ENCODE measurements around the gene SUN5. TPM values are rescaled to one million over a fixed set of nuclear protein-coding genes. Genes with fewer than 3 reads are reported as not detected.

SUN5 gene
- total and polyA plus RNA-seq, 9 donors, result not detected

DNA sequence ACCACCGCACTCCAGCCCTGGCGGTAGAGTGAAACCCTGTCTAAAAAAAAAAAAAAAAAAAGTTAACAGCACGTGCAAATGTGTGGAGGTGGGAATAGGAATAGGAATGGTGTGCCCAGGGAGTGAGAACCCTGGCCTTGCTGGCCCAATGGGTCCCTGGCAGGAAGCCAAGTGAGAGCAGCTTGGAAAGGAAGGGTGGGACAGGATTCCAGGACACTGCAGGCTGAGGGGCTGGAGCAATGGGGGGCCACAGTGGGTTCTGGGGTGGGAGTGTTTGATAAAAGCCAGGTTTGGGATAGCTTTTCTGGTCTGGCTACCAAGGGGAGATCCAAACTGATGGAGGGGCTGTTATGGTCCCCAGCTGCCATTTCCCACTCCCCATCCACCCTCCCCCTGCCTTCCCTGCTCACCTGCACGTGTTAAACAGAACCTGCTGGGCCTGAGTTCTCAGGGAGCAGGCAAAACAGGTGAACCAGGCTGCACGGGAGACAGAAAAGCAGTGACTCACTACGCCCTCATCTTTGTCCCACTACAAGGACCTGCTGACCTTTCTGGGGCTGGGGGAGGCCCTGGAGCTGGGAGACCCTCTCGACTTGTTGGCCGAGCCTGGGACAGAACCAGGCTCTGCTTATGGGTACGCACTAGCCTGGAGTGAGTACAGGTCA lies 3.3 kb downstream of the SUN5 start:
- H3K4me1 ChIP-seq (ENCODE audit: insufficient read depth), result no peaks in the 10 kb centered on the region
- WGBS, 3 donors, result 52 to 54% (median 53%) methylated on average over 9 of the region's 9 CpGs
- no peaks in the 10 kb centered on the region for H3K36me3 ChIP-seq
- TF ChIP-seq, protein P1, sequence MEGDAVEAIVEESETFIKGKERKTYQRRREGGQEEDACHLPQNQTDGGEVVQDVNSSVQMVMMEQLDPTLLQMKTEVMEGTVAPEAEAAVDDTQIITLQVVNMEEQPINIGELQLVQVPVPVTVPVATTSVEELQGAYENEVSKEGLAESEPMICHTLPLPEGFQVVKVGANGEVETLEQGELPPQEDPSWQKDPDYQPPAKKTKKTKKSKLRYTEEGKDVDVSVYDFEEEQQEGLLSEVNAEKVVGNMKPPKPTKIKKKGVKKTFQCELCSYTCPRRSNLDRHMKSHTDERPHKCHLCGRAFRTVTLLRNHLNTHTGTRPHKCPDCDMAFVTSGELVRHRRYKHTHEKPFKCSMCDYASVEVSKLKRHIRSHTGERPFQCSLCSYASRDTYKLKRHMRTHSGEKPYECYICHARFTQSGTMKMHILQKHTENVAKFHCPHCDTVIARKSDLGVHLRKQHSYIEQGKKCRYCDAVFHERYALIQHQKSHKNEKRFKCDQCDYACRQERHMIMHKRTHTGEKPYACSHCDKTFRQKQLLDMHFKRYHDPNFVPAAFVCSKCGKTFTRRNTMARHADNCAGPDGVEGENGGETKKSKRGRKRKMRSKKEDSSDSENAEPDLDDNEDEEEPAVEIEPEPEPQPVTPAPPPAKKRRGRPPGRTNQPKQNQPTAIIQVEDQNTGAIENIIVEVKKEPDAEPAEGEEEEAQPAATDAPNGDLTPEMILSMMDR (IDR thresholded peaks at IDR 0.05), result no peak
- TF ChIP-seq EP300 (IDR thresholded peaks at IDR 0.05) (no peak), POLR2A (IDR thresholded peaks at IDR 0.05) (no peak)
- no peak overlapping the region for H3K4me3 ChIP-seq
- H3K27ac ChIP-seq, result no peak overlapping the region
- H3K9me3 ChIP-seq, result no peaks in the 10 kb centered on the region
- DNase-seq, result no peak
- intact Hi-C loops (cut with DNase I), result loop anchor here in 1 of 4 donors (10.0 kb wide), 1 partner anchor 64 kb away; no protein-coding TSS in a partner anchor
- H3K27me3 ChIP-seq, result no peaks in the 10 kb centered on the region

DNA sequence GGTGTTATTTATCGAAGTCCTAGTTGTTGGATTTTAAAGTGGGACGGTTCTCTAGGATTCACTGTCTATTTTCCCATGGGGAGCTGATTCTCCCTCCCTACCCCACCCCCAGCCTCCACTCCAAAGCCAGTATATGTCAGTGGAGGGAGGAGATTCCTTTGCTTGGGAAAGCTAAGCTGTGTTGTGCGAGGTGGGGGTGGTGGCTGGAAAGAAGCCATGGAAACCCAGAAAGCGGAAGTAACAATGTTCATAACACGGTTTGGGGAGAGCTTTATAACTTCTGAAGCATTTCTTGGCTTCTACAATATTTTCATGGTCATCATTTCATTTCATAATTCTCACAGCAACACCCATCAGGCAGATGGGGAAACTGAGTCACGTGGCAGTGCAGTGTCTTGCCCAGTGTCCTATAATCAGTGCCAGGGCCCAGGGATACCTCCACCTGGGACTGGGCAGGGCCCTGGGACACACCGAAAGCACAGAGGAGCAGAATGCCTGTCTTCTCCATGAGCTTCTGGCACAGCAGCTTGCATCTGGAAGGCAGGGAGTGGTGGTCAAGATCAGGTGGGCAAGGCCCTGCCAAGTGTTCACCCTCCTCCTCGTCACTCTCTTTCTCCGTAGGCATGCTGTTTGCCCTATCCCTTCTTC lies 4.5 kb downstream of the SUN5 start:
- Histone ChIP-seq H3K4me3 (no peak overlapping the region), H3K4me1 (ENCODE audit: insufficient read depth) (no peaks in the 10 kb centered on the region), H3K27me3 (no peaks in the 10 kb centered on the region), H3K9me3 (no peaks in the 10 kb centered on the region), H3K36me3 (no peaks in the 10 kb centered on the region), H3K27ac (no peak overlapping the region)
- TF ChIP-seq, protein P1 (IDR thresholded peaks at IDR 0.05), result no peak
- TF ChIP-seq POLR2A (IDR thresholded peaks at IDR 0.05) (no peak), EP300 (IDR thresholded peaks at IDR 0.05) (no peak)
- no peak for DNase-seq
- intact Hi-C loops (cut with DNase I), result loop anchor here in 1 of 4 donors (10.0 kb wide), 1 partner anchor 65 kb away; no protein-coding TSS in a partner anchor
- WGBS, 3 donors, result 47 to 50% (median 49%) methylated on average over 9 of the region's 9 CpGs

DNA sequence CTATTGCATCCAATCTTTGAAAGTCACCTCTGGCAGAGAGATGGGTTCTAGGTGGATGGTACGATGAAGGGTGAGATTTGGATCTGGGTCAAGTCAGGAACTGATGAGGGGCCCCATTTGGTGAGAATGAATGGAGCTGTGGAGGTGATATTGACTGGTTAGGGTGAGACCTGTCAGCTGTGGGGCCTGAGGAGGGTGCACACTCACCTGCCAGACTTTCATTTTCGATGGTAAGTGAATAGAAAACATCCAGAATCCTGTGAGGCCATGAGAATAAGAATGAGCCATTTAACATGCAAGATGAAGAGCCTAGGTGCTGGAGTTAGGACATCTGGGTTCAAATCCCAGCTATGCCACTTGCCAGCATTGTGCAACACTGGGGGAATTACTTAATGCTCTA lies 6.8 kb downstream of the SUN5 start:
- Histone ChIP-seq H3K36me3 (no peaks in the 10 kb centered on the region), H3K4me1 (ENCODE audit: insufficient read depth) (no peaks in the 10 kb centered on the region), H3K27me3 (no peaks in the 10 kb centered on the region), H3K4me3 (no peak overlapping the region), H3K27ac (no peak overlapping the region), H3K9me3 (no peaks in the 10 kb centered on the region)
- no peak for DNase-seq
- TF ChIP-seq POLR2A (IDR thresholded peaks at IDR 0.05), result no peak
- TF ChIP-seq, protein P1 (IDR thresholded peaks at IDR 0.05), result no peak
- TF ChIP-seq EP300 (IDR thresholded peaks at IDR 0.05), result no peak
- 66 to 80% (median 78%) methylated on average over 2 of the region's 2 CpGs for WGBS, 3 donors
- intact Hi-C loops (cut with DNase I), result no loop called here

DNA sequence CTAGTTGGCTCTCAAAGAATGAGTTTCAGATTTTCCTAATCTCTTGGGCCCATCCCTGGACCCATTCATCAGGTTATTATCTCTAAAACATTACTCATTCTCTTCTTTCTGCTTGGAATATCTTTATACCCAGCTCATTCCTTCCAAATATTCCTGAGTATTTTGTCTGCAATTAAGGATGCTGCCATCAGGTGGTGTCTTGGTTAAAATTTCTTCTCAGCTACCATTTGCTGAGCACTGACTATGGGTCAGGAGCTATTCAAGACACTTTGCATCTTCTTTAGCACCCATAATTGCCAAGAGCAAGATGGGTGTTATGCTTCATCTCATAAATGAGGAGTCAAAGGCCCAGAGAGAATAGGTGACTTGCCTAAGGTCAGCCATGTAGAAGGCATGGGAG lies 8.4 kb downstream of the SUN5 start:
- Histone ChIP-seq H3K4me1 (ENCODE audit: insufficient read depth) (no peaks in the 10 kb centered on the region), H3K27me3 (no peaks in the 10 kb centered on the region), H3K27ac (no peak overlapping the region), H3K4me3 (no peak overlapping the region), H3K9me3 (no peaks in the 10 kb centered on the region), H3K36me3 (no peaks in the 10 kb centered on the region)
- intact Hi-C loops (cut with DNase I), result no loop called here
- TF ChIP-seq EP300 (IDR thresholded peaks at IDR 0.05), result no peak
- TF ChIP-seq, protein P1 (IDR thresholded peaks at IDR 0.05), result no peak
- TF ChIP-seq POLR2A (IDR thresholded peaks at IDR 0.05), result no peak
- DNase-seq, result no peak

All from ovary (tissue), 9 donors.